ENCODE results near the gene DNM1L. TPM values are rescaled to one million over a fixed set of nuclear protein-coding genes. Genes with fewer than 3 reads are reported as not detected.

The DNM1L gene
- total RNA-seq, 1 experiment from 2014 or later: 112 TPM

DNA sequence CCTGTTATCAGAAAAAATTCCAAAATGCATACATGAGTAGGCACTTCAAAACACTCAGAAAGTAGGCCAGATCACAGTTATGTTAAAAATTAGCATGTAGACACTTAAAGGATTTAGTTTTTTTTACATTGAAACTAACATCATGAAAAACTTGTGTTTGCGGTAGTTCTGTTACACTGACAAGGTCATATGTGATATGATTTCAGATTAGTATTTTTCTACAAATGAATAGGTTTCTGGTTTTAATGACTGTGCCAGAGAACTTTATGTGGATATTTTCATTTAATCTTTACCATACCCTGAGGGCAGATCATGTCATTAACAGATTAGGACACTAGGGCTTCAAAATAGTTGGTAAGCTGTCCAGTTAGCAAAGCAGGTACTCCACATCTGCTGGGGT, 55.9 kb downstream of the DNM1L start:
- no peak overlapping the region for H3K4me3 ChIP-seq
- no peak overlapping the region for H2AFZ ChIP-seq
- H3F3A ChIP-seq (ENCODE audit: insufficient read depth, low read depth): peaks cover 3% of the 10 kb centered on the region; the same call in 1 of the 2 replicates
- CTCF ChIA-PET: no interaction called here
- no peaks in the 10 kb centered on the region for H3K4me1 ChIP-seq (replicated peaks; ENCODE audit: insufficient read depth)
- no peaks in the 10 kb centered on the region for H3K79me2 ChIP-seq (ENCODE audit: low read depth)
- H3K27me3 ChIP-seq (ENCODE audit: insufficient read depth, low read depth): no peaks in the 10 kb centered on the region
- intact Hi-C loops (cut with micrococcal nuclease; ENCODE audit: unreplicated experiment): loop anchor here (5.0 kb wide), 2 partner anchors 278 to 368 kb away; no protein-coding TSS in a partner anchor
- H3K4me2 ChIP-seq: no peak overlapping the region
- no peak for TF ChIP-seq EZH2 (IDR thresholded peaks at IDR 0.05; ENCODE audit: low read depth)
- TF ChIP-seq, protein P1, sequence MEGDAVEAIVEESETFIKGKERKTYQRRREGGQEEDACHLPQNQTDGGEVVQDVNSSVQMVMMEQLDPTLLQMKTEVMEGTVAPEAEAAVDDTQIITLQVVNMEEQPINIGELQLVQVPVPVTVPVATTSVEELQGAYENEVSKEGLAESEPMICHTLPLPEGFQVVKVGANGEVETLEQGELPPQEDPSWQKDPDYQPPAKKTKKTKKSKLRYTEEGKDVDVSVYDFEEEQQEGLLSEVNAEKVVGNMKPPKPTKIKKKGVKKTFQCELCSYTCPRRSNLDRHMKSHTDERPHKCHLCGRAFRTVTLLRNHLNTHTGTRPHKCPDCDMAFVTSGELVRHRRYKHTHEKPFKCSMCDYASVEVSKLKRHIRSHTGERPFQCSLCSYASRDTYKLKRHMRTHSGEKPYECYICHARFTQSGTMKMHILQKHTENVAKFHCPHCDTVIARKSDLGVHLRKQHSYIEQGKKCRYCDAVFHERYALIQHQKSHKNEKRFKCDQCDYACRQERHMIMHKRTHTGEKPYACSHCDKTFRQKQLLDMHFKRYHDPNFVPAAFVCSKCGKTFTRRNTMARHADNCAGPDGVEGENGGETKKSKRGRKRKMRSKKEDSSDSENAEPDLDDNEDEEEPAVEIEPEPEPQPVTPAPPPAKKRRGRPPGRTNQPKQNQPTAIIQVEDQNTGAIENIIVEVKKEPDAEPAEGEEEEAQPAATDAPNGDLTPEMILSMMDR (conservative IDR thresholded peaks at IDR 0.05): no peak
- POLR2A ChIA-PET (ENCODE audit: unreplicated experiment): no interaction called here
- H4K20me1 ChIP-seq (ENCODE audit: insufficient read depth): peaks cover 26% of the 10 kb centered on the region
- H3K27ac ChIP-seq: no peak overlapping the region
- no peaks in the 10 kb centered on the region for H3K9me3 ChIP-seq (ENCODE audit: insufficient read depth, low read depth)
- H3K9me2 ChIP-seq (ENCODE audit: insufficient read depth): no peaks in the 10 kb centered on the region
- DNase-seq: no peak
- peaks cover 38% of the 10 kb centered on the region for H3K36me3 ChIP-seq (ENCODE audit: low read depth)
- BruUV-seq (replicated peaks): no TSS peak

DNA sequence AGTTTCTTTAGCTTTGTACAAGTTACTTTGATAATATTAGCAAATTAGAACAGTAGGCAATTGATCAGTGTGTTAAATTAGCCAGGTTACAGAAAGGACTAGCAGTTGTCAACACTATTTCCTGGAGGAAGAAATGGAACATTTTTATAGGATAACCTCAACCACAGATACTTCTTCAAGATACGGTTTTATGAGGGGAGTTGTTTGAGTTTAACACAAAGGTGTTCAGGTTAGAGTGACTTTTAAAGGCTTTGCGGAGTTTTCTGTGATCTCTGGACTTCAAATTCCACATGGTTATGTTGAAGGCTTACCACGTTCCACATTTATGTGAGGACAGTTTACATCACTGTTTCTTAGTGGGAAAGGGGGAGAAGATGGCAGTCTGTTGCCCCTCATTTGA, 57.3 kb downstream of the DNM1L start:
- TF ChIP-seq, protein P1 (conservative IDR thresholded peaks at IDR 0.05): no peak
- no peak for TF ChIP-seq EZH2 (IDR thresholded peaks at IDR 0.05; ENCODE audit: low read depth)
- Histone ChIP-seq H3K9me3 (ENCODE audit: insufficient read depth, low read depth) (no peaks in the 10 kb centered on the region), H3K4me2 (no peak overlapping the region), H3K27me3 (ENCODE audit: insufficient read depth, low read depth) (no peaks in the 10 kb centered on the region), H3K79me2 (ENCODE audit: low read depth) (no peaks in the 10 kb centered on the region), H2AFZ (no peak overlapping the region), H3K36me3 (ENCODE audit: low read depth) (peaks cover 43% of the 10 kb centered on the region), H3K27ac (no peak overlapping the region), H3K9me2 (ENCODE audit: insufficient read depth) (no peaks in the 10 kb centered on the region), H4K20me1 (ENCODE audit: insufficient read depth) (peaks cover 32% of the 10 kb centered on the region), H3F3A (ENCODE audit: insufficient read depth, low read depth) (peaks cover 10% of the 10 kb centered on the region; the same call in 1 of the 2 replicates), H3K4me3 (no peak overlapping the region), H3K4me1 (replicated peaks; ENCODE audit: insufficient read depth) (no peaks in the 10 kb centered on the region)
- intact Hi-C loops (cut with micrococcal nuclease; ENCODE audit: unreplicated experiment): no loop called here
- CTCF ChIA-PET: no interaction called here
- no TSS peak for BruUV-seq (replicated peaks)
- POLR2A ChIA-PET (ENCODE audit: unreplicated experiment): interaction anchor here (0.6 kb wide), 2 partner anchors 30 to 179 kb away, joined by 5 to 10 read pairs; no protein-coding TSS in a partner anchor
- DNase-seq: no peak

DNA sequence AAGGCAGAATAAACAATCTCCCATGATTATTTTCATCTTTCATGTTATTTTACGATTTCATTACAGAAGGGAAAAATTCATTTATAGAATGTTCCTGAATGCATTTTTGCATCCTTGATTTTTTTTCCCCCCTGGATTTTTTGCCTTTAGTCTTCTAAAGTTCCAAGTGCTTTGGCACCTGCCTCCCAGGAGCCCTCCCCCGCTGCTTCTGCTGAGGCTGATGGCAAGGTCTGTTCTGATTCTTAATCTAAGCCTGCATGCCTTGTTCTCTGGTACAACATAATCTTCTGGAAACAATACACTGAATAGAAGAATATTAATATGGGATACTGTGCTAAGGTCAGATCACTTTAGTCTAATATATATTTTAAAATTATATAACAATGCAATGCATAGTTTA, 58.6 kb downstream of the DNM1L start:
- no peak overlapping the region for H3K4me2 ChIP-seq
- no peak overlapping the region for H2AFZ ChIP-seq
- H3K79me2 ChIP-seq (ENCODE audit: low read depth): no peaks in the 10 kb centered on the region
- peaks cover 16% of the 10 kb centered on the region; the same call in 1 of the 2 replicates for H3F3A ChIP-seq (ENCODE audit: insufficient read depth, low read depth)
- no peak overlapping the region for H3K27ac ChIP-seq
- H3K4me3 ChIP-seq: no peak overlapping the region
- no peaks in the 10 kb centered on the region for H3K9me3 ChIP-seq (ENCODE audit: insufficient read depth, low read depth)
- POLR2A ChIA-PET (ENCODE audit: unreplicated experiment): no interaction called here
- no TSS peak for BruUV-seq (replicated peaks)
- peaks cover 32% of the 10 kb centered on the region for H4K20me1 ChIP-seq (ENCODE audit: insufficient read depth)
- no peak for DNase-seq
- CTCF ChIA-PET: interaction anchor here (0.6 kb wide), 2 partner anchors 338 to 1084 kb away, joined by 3 to 10 read pairs; no protein-coding TSS in a partner anchor
- no peaks in the 10 kb centered on the region for H3K4me1 ChIP-seq (replicated peaks; ENCODE audit: insufficient read depth)
- peaks cover 38% of the 10 kb centered on the region; the same call in 1 of the 2 replicates for H3K36me3 ChIP-seq (ENCODE audit: low read depth)
- no peaks in the 10 kb centered on the region for H3K9me2 ChIP-seq (ENCODE audit: insufficient read depth)
- H3K27me3 ChIP-seq (ENCODE audit: insufficient read depth, low read depth): no peaks in the 10 kb centered on the region
- intact Hi-C loops (cut with micrococcal nuclease; ENCODE audit: unreplicated experiment): no loop called here
- no peak for TF ChIP-seq EZH2 (IDR thresholded peaks at IDR 0.05; ENCODE audit: low read depth)
- TF ChIP-seq, protein P1 (conservative IDR thresholded peaks at IDR 0.05): no peak

Data from PC-9 (cell line).